BLaER1 (cell line): ENCODE measurements around the gene TNS1.
A peak's percentile ranks its signal among the peaks of the same experiment; 100 is the strongest.

Experiments used
- H3K27ac ChIP-seq: shearing (Covaris generic); formaldehyde crosslinking; 2 replicates; pipeline ENCODE4 v1.8.1; 2022
- H3K27me3 ChIP-seq: shearing (Covaris generic); formaldehyde crosslinking; 2 replicates; pipeline ENCODE4 v1.8.1; 2022
- H3K36me3 ChIP-seq: shearing (Covaris generic); formaldehyde crosslinking; 2 replicates; pipeline ENCODE4 v1.8.1; 2022
- H3K4me1 ChIP-seq: shearing (Covaris generic); formaldehyde crosslinking; 2 replicates; pipeline ENCODE4 v1.8.1; 2022
- H3K4me2 ChIP-seq: shearing (Covaris generic); formaldehyde crosslinking; 2 replicates; pipeline ENCODE4 v1.8.1; 2022
- H3K4me3 ChIP-seq: shearing (Covaris generic); formaldehyde crosslinking; 2 replicates; pipeline ENCODE4 v1.8.1; 2022
- H3K9ac ChIP-seq: shearing (Covaris generic); formaldehyde crosslinking; 2 replicates; pipeline ENCODE4 v1.8.1; 2022
- H3K9me3 ChIP-seq: shearing (Covaris generic); formaldehyde crosslinking; 2 replicates; pipeline ENCODE4 v1.8.1; 2022
- H4K20me1 ChIP-seq: shearing (Covaris generic); formaldehyde crosslinking; 2 replicates; pipeline ENCODE4 v1.8.1; 2022
- Cebpa-rat ChIP-seq: shearing (Covaris generic); IDR thresholded peaks from 2 replicates; pipeline ENCODE4 v1.8.1; 2022

Gene TNS1

GRCh38 chr2:217943446-217944321 is 59.1 kb downstream of the TNS1 start:
- Histone ChIP-seq H3K4me3 (no peak overlapping the region), H3K27ac (0 out of 2 replicates have a peak overlapping the region, but pooled peaks have one; percentile 9), H3K4me2 (peak overlapping the region; percentile 62), H3K9me3 (no peaks in the 10 kb centered on the region), H3K9ac (0 out of 2 replicates have a peak overlapping the region, but pooled peaks have one; percentile 5), H3K27me3 (no peaks in the 10 kb centered on the region), H4K20me1 (peaks cover 96% of the 10 kb centered on the region), H3K36me3 (peaks cover 14% of the 10 kb centered on the region; the same call in 1 of the 2 replicates), H3K4me1 (peaks cover 42% of the 10 kb centered on the region)
- TF ChIP-seq Cebpa-rat, result no peak

- Histone ChIP-seq H3K4me2 (peak overlapping the region; percentile 62), H3K36me3 (peaks cover 17% of the 10 kb centered on the region; the same call in 1 of the 2 replicates), H3K4me1 (peaks cover 34% of the 10 kb centered on the region), H3K9ac (no peak overlapping the region), H3K27me3 (no peaks in the 10 kb centered on the region), H4K20me1 (peaks cover 96% of the 10 kb centered on the region), H3K27ac (no peak overlapping the region), H3K4me3 (no peak overlapping the region), H3K9me3 (no peaks in the 10 kb centered on the region)
- no peak for TF ChIP-seq Cebpa-rat
Measured at GRCh38 chr2:217942731-217943335, 60.0 kb downstream of the TNS1 start.

DNA sequence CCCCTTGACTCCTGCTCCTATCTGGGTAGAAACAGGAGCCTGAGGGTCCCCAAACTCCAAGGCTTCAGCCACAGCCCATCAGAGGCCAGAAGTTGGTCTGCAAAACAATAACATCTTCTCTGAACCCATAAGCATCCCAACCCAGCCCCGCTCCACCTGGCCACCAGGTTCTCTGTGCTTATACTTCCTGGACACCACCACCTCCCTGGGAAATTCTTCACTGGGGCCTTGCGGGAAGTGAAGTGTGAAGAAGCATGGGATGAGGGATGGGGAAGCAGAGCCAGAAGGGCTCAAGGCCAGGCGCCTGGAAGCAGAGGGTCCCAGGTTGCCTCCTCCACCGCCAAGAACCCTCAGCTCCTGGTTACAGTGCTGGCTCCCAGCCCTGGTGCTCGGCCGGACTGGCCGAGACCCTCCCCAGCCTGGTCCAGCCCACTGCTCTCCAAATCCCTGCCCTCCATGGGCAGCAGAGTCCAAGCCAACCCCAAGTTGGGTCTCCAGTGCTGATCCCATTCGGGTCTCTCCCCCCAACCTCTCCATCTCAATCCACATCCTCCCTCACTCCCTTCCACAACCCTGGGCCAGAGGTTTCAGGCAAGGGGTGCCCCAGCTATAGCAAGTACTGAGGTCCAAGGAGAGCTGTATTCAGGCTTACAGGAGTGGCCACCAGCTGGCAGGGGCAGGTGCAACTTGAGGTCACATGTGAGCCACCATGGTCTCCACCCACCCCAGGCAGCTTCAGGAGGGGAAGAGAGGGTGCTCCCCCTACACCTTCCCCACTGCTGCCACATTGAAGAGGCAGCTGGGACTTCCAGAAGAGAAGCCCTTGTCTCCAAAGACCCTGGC is 60.7 kb downstream of the TNS1 start:
- Histone ChIP-seq H4K20me1 (peaks cover 96% of the 10 kb centered on the region), H3K9me3 (no peaks in the 10 kb centered on the region), H3K4me3 (no peak overlapping the region), H3K4me1 (peaks cover 33% of the 10 kb centered on the region), H3K27me3 (no peaks in the 10 kb centered on the region), H3K27ac (0 out of 2 replicates have a peak overlapping the region, but pooled peaks have one; percentile 18), H3K36me3 (peaks cover 17% of the 10 kb centered on the region; the same call in 1 of the 2 replicates), H3K4me2 (peak overlapping the region; percentile 44; the same call in 1 of the 2 replicates), H3K9ac (no peak overlapping the region)
- no peak for TF ChIP-seq Cebpa-rat

- Histone ChIP-seq H3K4me3 (no peak overlapping the region), H3K36me3 (peaks cover 17% of the 10 kb centered on the region; the same call in 1 of the 2 replicates), H3K4me2 (peak overlapping the region; percentile 44), H3K4me1 (peaks cover 33% of the 10 kb centered on the region), H3K9ac (no peak overlapping the region), H3K27ac (0 out of 2 replicates have a peak overlapping the region, but pooled peaks have one; percentile 18), H4K20me1 (peaks cover 99% of the 10 kb centered on the region), H3K27me3 (no peaks in the 10 kb centered on the region), H3K9me3 (no peaks in the 10 kb centered on the region)
- TF ChIP-seq Cebpa-rat, result no peak
Measured at GRCh38 chr2:217941339-217941738, 61.5 kb downstream of the TNS1 start.

DNA sequence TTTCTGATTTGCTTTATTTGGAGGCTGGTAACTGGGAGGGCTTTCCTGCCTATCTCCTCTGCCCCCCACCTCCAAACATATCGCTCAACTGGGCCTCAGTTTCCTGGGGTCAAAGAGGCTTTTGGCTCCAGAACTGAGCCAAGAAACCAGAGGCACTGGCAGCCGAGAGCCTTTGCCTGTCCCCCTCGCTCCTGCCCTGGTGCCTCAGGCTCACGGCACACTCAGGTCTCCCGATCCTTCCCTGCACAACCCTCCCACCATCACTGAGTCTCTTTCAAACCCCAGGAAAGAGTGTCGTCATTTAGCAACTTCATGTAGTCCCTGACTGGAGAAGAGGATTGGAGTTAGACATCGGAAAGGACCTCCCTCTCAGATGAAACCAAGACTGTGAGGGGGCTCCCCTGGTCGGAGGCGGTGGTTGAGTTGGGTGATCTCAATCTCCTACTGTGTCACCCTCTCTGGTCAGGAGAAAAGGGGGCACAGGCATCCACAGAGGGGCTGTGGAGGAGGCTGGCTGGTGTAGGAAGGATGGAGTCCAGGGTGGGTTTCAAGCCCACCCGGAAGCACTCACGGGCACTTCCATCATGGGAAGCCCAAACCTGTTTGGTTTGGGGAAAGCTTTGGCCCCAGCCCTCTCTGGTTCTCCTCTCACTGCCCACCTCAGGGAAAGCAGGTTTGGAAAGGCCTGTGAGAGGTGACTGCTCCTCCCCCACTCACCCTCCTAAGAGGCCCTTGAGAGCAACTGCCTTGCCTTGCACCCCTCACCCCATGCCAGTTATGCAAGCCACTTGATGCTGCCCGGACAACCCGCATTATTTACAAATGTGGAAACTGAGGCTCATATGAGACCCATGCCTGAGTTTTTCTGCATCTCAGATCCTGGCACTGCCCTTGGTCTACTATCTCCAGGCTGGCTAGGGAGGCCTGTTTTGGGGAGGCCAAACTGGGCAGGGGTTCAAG is 62.3 kb downstream of the TNS1 start:
- TF ChIP-seq Cebpa-rat, result no peak
- H3K4me1 ChIP-seq, result peaks cover 33% of the 10 kb centered on the region
- H3K4me2 ChIP-seq, result peak overlapping the region; percentile 44; the same call in 1 of the 2 replicates
- H3K27ac ChIP-seq, result no peak overlapping the region
- H3K27me3 ChIP-seq, result no peaks in the 10 kb centered on the region
- H4K20me1 ChIP-seq, result peaks cover 99% of the 10 kb centered on the region
- peaks cover 15% of the 10 kb centered on the region; the same call in 1 of the 2 replicates for H3K36me3 ChIP-seq
- no peaks in the 10 kb centered on the region for H3K9me3 ChIP-seq
- H3K9ac ChIP-seq, result no peak overlapping the region
- no peak overlapping the region for H3K4me3 ChIP-seq

DNA sequence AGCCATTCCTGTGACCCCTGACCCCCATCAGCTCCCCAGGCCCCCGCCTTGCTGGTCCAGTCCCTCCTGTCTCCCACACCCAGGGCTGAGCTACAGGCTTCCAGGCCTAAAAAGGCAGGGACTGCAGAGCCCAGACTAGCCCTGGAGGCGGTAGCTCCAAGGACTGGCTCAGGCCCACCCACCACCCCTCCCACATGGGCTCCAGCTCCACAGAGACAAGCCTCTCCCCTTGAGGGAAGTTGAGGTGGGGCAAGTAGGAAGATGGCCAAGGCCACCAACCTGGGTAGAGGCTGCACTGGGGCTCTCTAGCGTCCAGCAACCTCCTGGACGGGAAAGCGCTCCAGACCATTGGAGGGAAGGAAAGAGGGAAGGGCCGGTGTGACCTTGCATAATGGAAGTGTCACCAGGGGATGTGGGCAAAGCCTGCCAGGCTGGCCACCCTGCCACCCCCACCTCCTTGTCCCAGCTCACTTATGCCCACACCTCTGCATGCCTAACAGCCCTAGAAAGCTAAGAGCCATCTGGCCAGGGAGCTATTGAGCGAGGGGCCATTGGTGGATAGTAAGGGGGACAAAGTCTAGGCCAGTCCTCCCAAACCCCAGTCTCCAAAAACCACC is 63.1 kb downstream of the TNS1 start:
- TF ChIP-seq Cebpa-rat, result no peak
- no peak overlapping the region for H3K27ac ChIP-seq
- peaks cover 99% of the 10 kb centered on the region for H4K20me1 ChIP-seq
- H3K4me2 ChIP-seq, result no peak overlapping the region
- H3K4me1 ChIP-seq, result peaks cover 39% of the 10 kb centered on the region
- H3K4me3 ChIP-seq, result no peak overlapping the region
- H3K9me3 ChIP-seq, result no peaks in the 10 kb centered on the region
- H3K27me3 ChIP-seq, result no peaks in the 10 kb centered on the region
- no peak overlapping the region for H3K9ac ChIP-seq
- peaks cover 10% of the 10 kb centered on the region; the same call in 1 of the 2 replicates for H3K36me3 ChIP-seq

DNA sequence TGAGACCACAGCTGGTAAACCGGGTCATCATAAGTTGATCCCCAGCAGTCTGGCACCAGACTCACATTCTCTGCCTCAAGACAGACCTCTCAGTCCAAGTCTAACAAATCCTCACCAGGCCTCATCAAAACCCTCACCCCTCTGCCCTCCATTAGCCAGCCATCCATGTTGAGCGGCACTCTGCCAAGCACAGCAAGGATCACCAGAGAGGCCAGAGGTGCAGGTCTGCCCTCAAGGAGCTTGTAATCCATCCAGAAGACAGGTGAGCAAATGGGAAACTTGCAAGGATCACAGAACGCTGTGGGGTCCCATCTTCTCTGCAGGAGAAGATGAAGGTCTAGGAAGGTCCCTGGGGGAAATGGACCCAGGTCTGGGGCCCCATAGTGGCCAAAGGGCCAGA is 63.6 kb downstream of the TNS1 start:
- Histone ChIP-seq H3K36me3 (peaks cover 13% of the 10 kb centered on the region; the same call in 1 of the 2 replicates), H3K27me3 (no peaks in the 10 kb centered on the region), H3K4me1 (peaks cover 41% of the 10 kb centered on the region), H3K4me3 (no peak overlapping the region), H3K27ac (no peak overlapping the region), H3K9ac (no peak overlapping the region), H3K9me3 (no peaks in the 10 kb centered on the region), H4K20me1 (peaks cover 99% of the 10 kb centered on the region), H3K4me2 (no peak overlapping the region)
- no peak for TF ChIP-seq Cebpa-rat

- H3K4me2 ChIP-seq, result no peak overlapping the region
Measured at GRCh38 chr2:217938036-217938435, 64.8 kb downstream of the TNS1 start.

More at GRCh38 chr2:217938036-217938435, 64.8 kb downstream of the TNS1 start:
- Histone ChIP-seq H3K4me1 (peaks cover 30% of the 10 kb centered on the region), H3K4me3 (no peak overlapping the region), H3K36me3 (peaks cover 22% of the 10 kb centered on the region; the same call in 1 of the 2 replicates), H3K9ac (no peak overlapping the region), H4K20me1 (peaks cover 99% of the 10 kb centered on the region), H3K9me3 (no peaks in the 10 kb centered on the region), H3K27ac (no peak overlapping the region), H3K27me3 (no peaks in the 10 kb centered on the region)
- TF ChIP-seq Cebpa-rat, result no peak
